Posterior vena cava (tissue), 2 donors: ENCODE measurements around the gene ABCA10. TPM values are rescaled to one million over a fixed set of nuclear protein-coding genes. Genes with fewer than 3 reads are reported as not detected.
"Not testable (repeated sequence)": the region's sequence is repeated elsewhere in the genome, so short reads cannot be mapped to it uniquely, and the experiment has no call there.

Experiments used
- DNase-seq: peaks from one replicate; pipeline ENCODE4 v3.0.0-alpha.2; 2020; ENCODE audit warnings: low spot score
- intact Hi-C, 2 donors: fragments of 100-400 bp; cut with DNase I; formaldehyde crosslinking; loops; one replicate each; pipeline versions ENCODE4 v1.14.1 to v1.14.2; 2022 to 2023
- total RNA-seq, 2 donors: library from RNA; stranded (reverse); fragmentation: NEBNext Ultra II Directional; extraction: Animal tissue kit (Norgen Biotek cat#: 25700); gene quantifications; one replicate each; pipeline ENCODE4 v1.2.1, GENCODE V29; 2021
- donor health status: DM: yes; HTN: yes; CAD: no.
- donor health status: DM: yes; HTN: yes; CAD: no.

The ABCA10 gene
- total RNA-seq, 2 donors from 2014 or later = 11.2 to 17.2 TPM

- DNase-seq = no peak
- intact Hi-C loops = no loop called here
Measured at GRCh38 chr17:69232650-69233049, 4.0 kb upstream of the ABCA10 start.

GRCh38 chr17:69231521-69231920 lies 2.9 kb upstream of the ABCA10 start:
- DNase-seq = no peak
- intact Hi-C loops = no loop called here

GRCh38 chr17:69230939-69231338 lies 2.3 kb upstream of the ABCA10 start:
- intact Hi-C loops = no loop called here
- no peak for DNase-seq

- no peak for DNase-seq
- intact Hi-C loops = no loop called here
Measured at GRCh38 chr17:69228018-69228417, 606 bp downstream of the ABCA10 start.

- intact Hi-C loops = no loop called here
- no peak for DNase-seq
Measured at GRCh38 chr17:69227541-69227940, 1.1 kb downstream of the ABCA10 start.

GRCh38 chr17:69223809-69224208 lies 4.8 kb downstream of the ABCA10 start:
- DNase-seq = no peak
- intact Hi-C loops = no loop called here

GRCh38 chr17:69222707-69223258 lies 5.8 kb downstream of the ABCA10 start:
- intact Hi-C loops = no loop called here
- no peak for DNase-seq

- no peak for DNase-seq
- intact Hi-C loops = loop anchor here in 1 of 2 donors (2.0 kb wide), 1 partner anchor 49 kb away; no protein-coding TSS in a partner anchor
Measured at GRCh38 chr17:69220098-69220497, 8.5 kb downstream of the ABCA10 start.

GRCh38 chr17:69218986-69219385 lies 9.6 kb downstream of the ABCA10 start:
- intact Hi-C loops = no loop called here
- no peak for DNase-seq

GRCh38 chr17:69213059-69213813 lies 15.4 kb downstream of the ABCA10 start:
- DNase-seq = no peak
- intact Hi-C loops = no loop called here

- DNase-seq = no peak
- intact Hi-C loops = no loop called here
Measured at GRCh38 chr17:69208640-69209039, 20.0 kb downstream of the ABCA10 start.

GRCh38 chr17:69207151-69207550 lies 21.5 kb downstream of the ABCA10 start:
- intact Hi-C loops = no loop called here
- no peak for DNase-seq

GRCh38 chr17:69198238-69198637 lies 30.4 kb downstream of the ABCA10 start:
- intact Hi-C loops = no loop called here
- no peak for DNase-seq

GRCh38 chr17:69196105-69196653 lies 32.4 kb downstream of the ABCA10 start:
- peak; percentile 68 for DNase-seq
- intact Hi-C loops = not testable (repeated sequence)

- intact Hi-C loops = no loop called here
- no peak for DNase-seq
Measured at GRCh38 chr17:69192754-69193153, 35.9 kb downstream of the ABCA10 start.

- intact Hi-C loops = no loop called here
- no peak for DNase-seq
Measured at GRCh38 chr17:69188796-69189195, 39.8 kb downstream of the ABCA10 start.

GRCh38 chr17:69188064-69188463 lies 40.6 kb downstream of the ABCA10 start:
- DNase-seq = no peak
- intact Hi-C loops = no loop called here

- intact Hi-C loops = no loop called here
- no peak for DNase-seq
Measured at GRCh38 chr17:69187294-69187693, 41.3 kb downstream of the ABCA10 start.

- DNase-seq = no peak
- intact Hi-C loops = no loop called here
Measured at GRCh38 chr17:69179227-69179952, 49.2 kb downstream of the ABCA10 start.

GRCh38 chr17:69176457-69176795 lies 52.2 kb downstream of the ABCA10 start:
- DNase-seq = no peak
- intact Hi-C loops = no loop called here
